ENCODE results near the gene GALNT7.

GRCh38 chr4:173254646-173255045, 86.0 kb downstream of the GALNT7 start:
- TF ChIP-seq CTCF (IDR thresholded peaks at IDR 0.05) (no peak), SIN3A (IDR thresholded peaks at IDR 0.05; ENCODE audit: borderline replicate concordance, insufficient read depth, low read depth, low read length) (no peak)
- TF ChIP-seq, protein P1, sequence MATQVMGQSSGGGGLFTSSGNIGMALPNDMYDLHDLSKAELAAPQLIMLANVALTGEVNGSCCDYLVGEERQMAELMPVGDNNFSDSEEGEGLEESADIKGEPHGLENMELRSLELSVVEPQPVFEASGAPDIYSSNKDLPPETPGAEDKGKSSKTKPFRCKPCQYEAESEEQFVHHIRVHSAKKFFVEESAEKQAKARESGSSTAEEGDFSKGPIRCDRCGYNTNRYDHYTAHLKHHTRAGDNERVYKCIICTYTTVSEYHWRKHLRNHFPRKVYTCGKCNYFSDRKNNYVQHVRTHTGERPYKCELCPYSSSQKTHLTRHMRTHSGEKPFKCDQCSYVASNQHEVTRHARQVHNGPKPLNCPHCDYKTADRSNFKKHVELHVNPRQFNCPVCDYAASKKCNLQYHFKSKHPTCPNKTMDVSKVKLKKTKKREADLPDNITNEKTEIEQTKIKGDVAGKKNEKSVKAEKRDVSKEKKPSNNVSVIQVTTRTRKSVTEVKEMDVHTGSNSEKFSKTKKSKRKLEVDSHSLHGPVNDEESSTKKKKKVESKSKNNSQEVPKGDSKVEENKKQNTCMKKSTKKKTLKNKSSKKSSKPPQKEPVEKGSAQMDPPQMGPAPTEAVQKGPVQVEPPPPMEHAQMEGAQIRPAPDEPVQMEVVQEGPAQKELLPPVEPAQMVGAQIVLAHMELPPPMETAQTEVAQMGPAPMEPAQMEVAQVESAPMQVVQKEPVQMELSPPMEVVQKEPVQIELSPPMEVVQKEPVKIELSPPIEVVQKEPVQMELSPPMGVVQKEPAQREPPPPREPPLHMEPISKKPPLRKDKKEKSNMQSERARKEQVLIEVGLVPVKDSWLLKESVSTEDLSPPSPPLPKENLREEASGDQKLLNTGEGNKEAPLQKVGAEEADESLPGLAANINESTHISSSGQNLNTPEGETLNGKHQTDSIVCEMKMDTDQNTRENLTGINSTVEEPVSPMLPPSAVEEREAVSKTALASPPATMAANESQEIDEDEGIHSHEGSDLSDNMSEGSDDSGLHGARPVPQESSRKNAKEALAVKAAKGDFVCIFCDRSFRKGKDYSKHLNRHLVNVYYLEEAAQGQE (IDR thresholded peaks at IDR 0.05; ENCODE audit: insufficient read depth in 1 of 2, low read depth in 2 of 2, low read length in 1 of 2), result no peak
